Mesothelial cell of epicardium (in vitro differentiated cells): Measurements from ENCODE around the gene TIGIT. TPM values are rescaled to one million over a fixed set of nuclear protein-coding genes. Genes with fewer than 3 reads are reported as not detected.

Experiments
- DNase-seq, 2 experiments: peaks; one replicate each; pipeline ENCODE4 v3.0.0; 2021; ENCODE audit warnings: low spot score in 2 of 2; ENCODE audit not compliant: unreplicated experiment in 2 of 2
- H3K27ac Mint-ChIP-seq: 2 replicates; pipeline ENCODE4 v1.8.0; 2021; ENCODE audit warnings: mixed read lengths
- H3K27me3 Mint-ChIP-seq: 2 replicates; pipeline ENCODE4 v1.8.0; 2021; ENCODE audit warnings: low read depth, mixed read lengths
- H3K36me3 Mint-ChIP-seq: 2 replicates; pipeline ENCODE4 v1.8.0; 2021; ENCODE audit warnings: mixed read lengths
- H3K4me1 Mint-ChIP-seq: 2 replicates; pipeline ENCODE4 v1.8.0; 2021; ENCODE audit warnings: mixed read lengths
- H3K4me3 Mint-ChIP-seq: 2 replicates; pipeline ENCODE4 v1.8.0; 2021; ENCODE audit warnings: mild to moderate bottlenecking, moderate library complexity, mixed read lengths
- H3K9me3 Mint-ChIP-seq: 2 replicates; pipeline ENCODE4 v1.8.0; 2021; ENCODE audit warnings: mixed read lengths
- total RNA-seq: library from RNA; stranded (reverse); gene quantifications from 3 replicates; pipeline ENCODE4 v1.2.1, GENCODE V29; 2021
- TF ChIP-seq, protein P1 (sequence below): fragments of 200-600 bp; sonication (generic); IDR thresholded peaks from one replicate; pipeline ENCODE4 v1.5.0; 2021; ENCODE audit warnings: antibody characterized with exemption; ENCODE audit not compliant: unreplicated experiment

The TIGIT gene
- total RNA-seq, 1 donor from 2014 or later = not detected

DNA sequence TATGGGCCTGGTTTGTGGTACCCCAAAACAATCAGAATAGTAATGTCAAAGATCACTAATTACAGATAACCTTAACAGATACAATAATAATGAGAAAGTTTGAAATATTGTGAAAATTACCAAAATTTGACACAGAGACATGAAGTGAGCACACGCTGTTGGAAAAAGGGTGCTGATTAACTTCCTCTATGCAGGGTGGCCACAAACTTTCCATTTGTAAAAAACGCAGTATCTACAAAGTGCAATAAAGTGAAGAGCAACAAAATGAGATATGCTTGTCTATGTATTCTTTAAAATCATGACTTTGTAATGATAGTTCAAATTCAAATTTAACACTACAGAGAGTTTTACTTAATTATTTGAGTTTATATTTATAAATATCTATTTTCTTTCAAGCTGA is 7.6 kb upstream of the TIGIT start:
- TF ChIP-seq, protein P1, sequence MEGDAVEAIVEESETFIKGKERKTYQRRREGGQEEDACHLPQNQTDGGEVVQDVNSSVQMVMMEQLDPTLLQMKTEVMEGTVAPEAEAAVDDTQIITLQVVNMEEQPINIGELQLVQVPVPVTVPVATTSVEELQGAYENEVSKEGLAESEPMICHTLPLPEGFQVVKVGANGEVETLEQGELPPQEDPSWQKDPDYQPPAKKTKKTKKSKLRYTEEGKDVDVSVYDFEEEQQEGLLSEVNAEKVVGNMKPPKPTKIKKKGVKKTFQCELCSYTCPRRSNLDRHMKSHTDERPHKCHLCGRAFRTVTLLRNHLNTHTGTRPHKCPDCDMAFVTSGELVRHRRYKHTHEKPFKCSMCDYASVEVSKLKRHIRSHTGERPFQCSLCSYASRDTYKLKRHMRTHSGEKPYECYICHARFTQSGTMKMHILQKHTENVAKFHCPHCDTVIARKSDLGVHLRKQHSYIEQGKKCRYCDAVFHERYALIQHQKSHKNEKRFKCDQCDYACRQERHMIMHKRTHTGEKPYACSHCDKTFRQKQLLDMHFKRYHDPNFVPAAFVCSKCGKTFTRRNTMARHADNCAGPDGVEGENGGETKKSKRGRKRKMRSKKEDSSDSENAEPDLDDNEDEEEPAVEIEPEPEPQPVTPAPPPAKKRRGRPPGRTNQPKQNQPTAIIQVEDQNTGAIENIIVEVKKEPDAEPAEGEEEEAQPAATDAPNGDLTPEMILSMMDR = no peak
- no peaks in the 10 kb centered on the region for H3K4me1 Mint-ChIP-seq
- peaks cover 7% of the 10 kb centered on the region for H3K9me3 Mint-ChIP-seq
- H3K36me3 Mint-ChIP-seq = no peaks in the 10 kb centered on the region
- no peak overlapping the region for H3K27ac Mint-ChIP-seq
- H3K27me3 Mint-ChIP-seq = peaks cover 3% of the 10 kb centered on the region
- H3K4me3 Mint-ChIP-seq = no peak overlapping the region
- no peak for DNase-seq

DNA sequence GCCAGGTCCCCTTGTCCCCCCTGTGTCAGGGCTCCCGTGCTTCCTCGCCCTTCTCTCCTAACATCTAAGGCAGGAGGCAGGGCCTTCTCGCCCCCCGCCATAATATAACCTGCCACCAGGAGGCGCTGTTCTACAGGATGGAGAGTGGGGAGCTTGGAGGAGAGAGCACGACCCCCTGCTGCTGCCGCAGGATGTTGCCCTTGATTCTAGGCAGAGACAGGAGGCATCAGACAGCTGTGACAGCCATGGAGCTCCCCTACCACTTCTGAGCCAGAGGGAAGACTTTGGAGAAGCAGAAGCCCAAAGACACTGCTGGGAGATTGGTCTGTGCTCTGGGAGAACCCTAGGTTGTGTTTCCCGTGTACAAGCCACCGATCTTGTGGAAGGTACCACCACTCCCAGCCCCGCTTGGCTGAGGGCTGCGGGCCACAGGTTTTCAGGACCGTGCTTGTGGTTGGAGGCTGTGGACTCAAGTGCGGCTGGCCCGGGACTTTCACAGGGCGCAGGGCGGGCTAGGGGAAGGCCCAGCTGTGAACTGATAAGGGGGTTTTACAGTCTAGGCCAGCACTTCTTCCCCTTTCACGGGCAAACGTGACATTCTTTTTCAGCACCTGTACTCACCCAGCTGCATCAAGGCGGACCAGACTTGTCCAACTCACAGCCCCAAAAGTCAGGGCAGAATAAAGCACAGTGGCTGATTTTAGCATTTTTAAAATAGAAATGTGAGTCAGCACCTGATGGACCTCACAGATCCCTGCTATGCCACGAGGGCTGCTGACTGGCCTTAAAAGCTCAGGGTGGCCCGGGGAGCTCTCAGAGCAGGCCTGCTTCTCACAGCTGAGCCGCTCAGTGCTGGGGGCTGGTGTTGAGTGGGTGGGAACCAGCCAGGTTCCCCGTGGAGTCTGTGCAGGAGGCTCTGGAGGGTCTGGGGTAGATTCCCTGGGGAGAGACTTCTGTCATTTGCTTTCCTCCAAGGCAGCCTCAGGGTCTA is 2.6 kb upstream of the TIGIT start:
- no peaks in the 10 kb centered on the region for H3K9me3 Mint-ChIP-seq
- no peaks in the 10 kb centered on the region for H3K36me3 Mint-ChIP-seq
- DNase-seq = peak; percentile 36 to 66
- no peaks in the 10 kb centered on the region for H3K4me1 Mint-ChIP-seq
- TF ChIP-seq, protein P1 = peak; percentile 74
- no peak overlapping the region for H3K4me3 Mint-ChIP-seq
- peaks cover 8% of the 10 kb centered on the region for H3K27me3 Mint-ChIP-seq
- no peak overlapping the region for H3K27ac Mint-ChIP-seq

DNA sequence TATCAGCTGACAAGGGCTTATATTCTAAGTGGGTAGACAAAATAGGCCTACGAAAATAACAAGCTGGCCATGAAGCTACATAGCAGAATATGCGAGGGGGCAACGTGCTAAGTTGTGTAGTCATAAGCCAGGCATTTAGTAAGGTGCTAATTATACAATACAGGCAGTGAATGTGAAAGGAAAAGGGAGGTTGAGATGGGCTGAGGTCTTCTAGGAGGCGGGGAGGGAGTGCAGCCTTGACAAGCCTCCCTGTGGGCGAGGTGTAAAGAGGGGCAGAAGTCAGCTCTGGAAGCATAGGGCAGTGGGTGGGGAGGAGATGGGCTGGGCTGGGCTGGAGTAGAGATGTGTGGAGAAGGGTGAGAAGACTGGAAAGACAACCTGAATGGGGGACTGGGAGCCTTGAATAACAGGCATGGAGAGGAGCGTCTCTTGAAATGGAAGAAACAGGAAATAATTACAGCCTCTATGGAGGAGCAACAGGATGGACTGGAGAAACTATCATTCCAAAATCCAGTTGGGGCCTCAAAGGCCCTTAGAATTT is 1.2 kb downstream of the TIGIT start:
- H3K27me3 Mint-ChIP-seq = peaks cover 8% of the 10 kb centered on the region
- no peaks in the 10 kb centered on the region for H3K4me1 Mint-ChIP-seq
- no peak overlapping the region for H3K4me3 Mint-ChIP-seq
- H3K36me3 Mint-ChIP-seq = no peaks in the 10 kb centered on the region
- no peak for DNase-seq
- TF ChIP-seq, protein P1 = no peak
- H3K27ac Mint-ChIP-seq = no peak overlapping the region
- H3K9me3 Mint-ChIP-seq = no peaks in the 10 kb centered on the region

DNA sequence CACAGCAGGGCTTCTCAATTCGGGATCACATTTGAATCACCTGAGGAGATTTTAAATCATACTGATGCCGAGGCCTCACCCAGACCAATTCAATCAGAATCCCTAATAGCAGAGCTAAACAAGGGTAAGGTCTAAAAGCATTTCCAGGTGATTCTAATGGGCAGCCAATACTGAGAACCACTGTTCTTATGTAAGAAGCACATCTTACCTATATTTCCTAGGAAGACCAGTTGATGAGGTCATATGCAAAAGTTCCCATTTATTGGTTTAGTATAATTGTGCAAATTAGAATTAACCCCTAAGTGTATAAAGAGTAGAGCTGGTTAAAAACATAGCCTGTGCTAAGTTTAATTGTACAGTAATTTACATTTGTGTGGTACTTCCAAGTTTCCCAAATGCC is 2.1 kb downstream of the TIGIT start:
- Mint-ChIP-seq H3K9me3 (no peaks in the 10 kb centered on the region), H3K27ac (no peak overlapping the region), H3K4me3 (no peak overlapping the region), H3K4me1 (no peaks in the 10 kb centered on the region), H3K36me3 (no peaks in the 10 kb centered on the region), H3K27me3 (peaks cover 11% of the 10 kb centered on the region)
- DNase-seq = no peak
- TF ChIP-seq, protein P1 = no peak

DNA sequence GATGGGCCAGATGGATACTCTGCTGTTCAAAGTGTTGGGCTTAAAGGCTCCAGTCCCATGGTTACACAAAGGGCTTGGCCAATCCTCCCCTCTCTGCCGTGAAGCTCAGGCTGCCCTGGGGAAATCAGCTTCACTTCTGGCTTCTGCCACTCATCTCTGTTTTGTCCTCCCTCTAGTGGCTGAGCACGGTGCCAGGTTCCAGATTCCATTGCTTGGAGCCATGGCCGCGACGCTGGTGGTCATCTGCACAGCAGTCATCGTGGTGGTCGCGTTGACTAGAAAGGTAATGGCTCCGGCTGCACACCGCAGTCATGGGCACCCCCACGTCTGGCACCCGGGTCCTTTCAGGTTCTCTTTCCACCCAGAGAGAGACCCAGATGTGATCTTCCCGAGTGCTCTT is 5.6 kb downstream of the TIGIT start:
- H3K27me3 Mint-ChIP-seq = peaks cover 25% of the 10 kb centered on the region

More for the DNA sequence above, 5.6 kb downstream of the TIGIT start:
- Mint-ChIP-seq H3K4me1 (no peaks in the 10 kb centered on the region), H3K4me3 (no peak overlapping the region), H3K27ac (no peak overlapping the region), H3K9me3 (no peaks in the 10 kb centered on the region), H3K36me3 (no peaks in the 10 kb centered on the region)
- DNase-seq = no peak
- TF ChIP-seq, protein P1 = peak; percentile 17
